Liver (tissue), 9 donors: Measurements from ENCODE around the gene ABCA1. TPM values are rescaled to one million over a fixed set of nuclear protein-coding genes. Genes with fewer than 3 reads are reported as not detected.
A peak's percentile ranks its signal among the peaks of the same experiment; 100 is the strongest.
"Not testable (repeated sequence)": the region's sequence is repeated elsewhere in the genome, so short reads cannot be mapped to it uniquely, and the experiment has no call there.

Experiments
- DNase-seq: peaks from one replicate; pipeline ENCODE4 v3.0.0-alpha.2; 2017; ENCODE audit warnings: low spot score
- H3K27ac ChIP-seq, 2 donors: one replicate each; pipeline ENCODE4 v1.7.0; 2013; ENCODE audit warnings: inconsistent platforms in 2 of 2, low read length in 2 of 2, control low read depth in 1 of 2, low read depth in 1 of 2, mild to moderate bottlenecking in 1 of 2
- H3K27me3 ChIP-seq, 4 donors: one replicate each; pipeline versions ENCODE4 v1.6.1 to v1.7.0; 2013; ENCODE audit warnings: low read length in 3 of 4, inconsistent platforms in 1 of 4, mild to moderate bottlenecking in 1 of 4, moderate library complexity in 1 of 4; ENCODE audit not compliant: control insufficient read depth in 4 of 4, insufficient read depth in 4 of 4
- H3K36me3 ChIP-seq, 4 donors: one replicate each; pipeline versions ENCODE4 v1.6.1 to v1.7.0; 2013; ENCODE audit warnings: low read length in 3 of 4, mild to moderate bottlenecking in 3 of 4, low read depth in 1 of 4, moderate library complexity in 1 of 4; ENCODE audit not compliant: control insufficient read depth in 4 of 4, insufficient read depth in 3 of 4
- H3K4me1 ChIP-seq, 4 donors: one replicate each; pipeline versions ENCODE4 v1.6.1 to v1.7.0; 2013; ENCODE audit warnings: low read length in 3 of 4, mild to moderate bottlenecking in 3 of 4, moderate library complexity in 1 of 4; ENCODE audit not compliant: control insufficient read depth in 4 of 4, insufficient read depth in 4 of 4
- H3K4me3 ChIP-seq, 3 donors: one replicate each; pipeline versions ENCODE4 v1.6.1 to v1.7.0; 2013; ENCODE audit warnings: low read length in 3 of 3, control low read depth in 1 of 3, low read depth in 1 of 3, mild to moderate bottlenecking in 1 of 3
- H3K9ac ChIP-seq, 2 donors: one replicate each; pipeline ENCODE4 v1.7.0; 2013; ENCODE audit warnings: low read length in 2 of 2, mild to moderate bottlenecking in 2 of 2, moderate library complexity in 2 of 2, control low read depth in 1 of 2, low read depth in 1 of 2
- H3K9me3 ChIP-seq, 4 donors: one replicate each; pipeline versions ENCODE4 v1.6.1 to v1.7.0; 2013; ENCODE audit warnings: low read length in 3 of 4; ENCODE audit not compliant: control insufficient read depth in 4 of 4
- EGR1 ChIP-seq, 2 donors: IDR thresholded peaks; 2 replicates each; pipeline ENCODE4 v1.6.1; 2016 to 2018; ENCODE audit warnings: antibody characterized with exemption in 2 of 2, low read depth in 2 of 2
- FOXA1 ChIP-seq: IDR thresholded peaks from 2 replicates; pipeline ENCODE4 v1.6.1; 2016; ENCODE audit warnings: antibody characterized with exemption
- FOXA2 ChIP-seq: IDR thresholded peaks from 2 replicates; pipeline ENCODE4 v1.6.1; 2016; ENCODE audit warnings: antibody characterized with exemption
- GABPA ChIP-seq, 2 donors: IDR thresholded peaks in 1 of 2; conservative IDR thresholded peaks in 1 of 2; 2 replicates each; pipeline ENCODE4 v1.6.1; 2016; ENCODE audit warnings: antibody characterized with exemption in 2 of 2, mild to moderate bottlenecking in 1 of 2, moderate library complexity in 1 of 2
- HNF4A ChIP-seq, 2 donors: conservative IDR thresholded peaks; 2 replicates each; pipeline ENCODE4 v1.6.1; 2016; ENCODE audit warnings: antibody characterized with exemption in 2 of 2, mild to moderate bottlenecking in 2 of 2
- MAX ChIP-seq: IDR thresholded peaks from 2 replicates; pipeline ENCODE4 v1.6.1; 2016; ENCODE audit warnings: antibody characterized with exemption
- RAD21 ChIP-seq, 2 donors: IDR thresholded peaks; 2 replicates each; pipeline ENCODE4 v1.6.1; 2016; ENCODE audit warnings: antibody characterized with exemption in 2 of 2, mild to moderate bottlenecking in 2 of 2
- REST ChIP-seq: IDR thresholded peaks from 2 replicates; pipeline ENCODE4 v1.6.1; 2016; ENCODE audit warnings: antibody characterized with exemption, mild to moderate bottlenecking
- RXRA ChIP-seq, 2 donors: IDR thresholded peaks; 2 replicates each; pipeline ENCODE4 v1.6.1; 2017 to 2018; ENCODE audit warnings: antibody characterized with exemption in 2 of 2, mild to moderate bottlenecking in 1 of 2
- SP1 ChIP-seq: IDR thresholded peaks from 2 replicates; pipeline ENCODE4 v1.6.1; 2018; ENCODE audit warnings: antibody characterized with exemption, mild to moderate bottlenecking
- TAF1 ChIP-seq: conservative IDR thresholded peaks from 2 replicates; pipeline ENCODE4 v1.6.1; 2016; ENCODE audit warnings: antibody characterized with exemption, mild to moderate bottlenecking
- YY1 ChIP-seq: IDR thresholded peaks from 2 replicates; pipeline ENCODE4 v1.6.1; 2016; ENCODE audit warnings: antibody characterized with exemption, mild to moderate bottlenecking
- WGBS: extraction: QIAGEN DNeasy Blood & Tissue Kit; methylation state at CpG from one replicate; pipeline ENCODE4 v1.1.7; 2013; 5-methylcytosine and 5-hydroxymethylcytosine counted together
- polyA plus RNA-seq, 2 donors: library from polyadenylated mRNA; stranded (reverse) in 1 of 2; unstranded in 1 of 2; fragments of 200-250 nt in 1 of 2; fragments of >200 nt in 1 of 2; fragmentation: Nextera tagmentation in 1 of 2; extraction: Ambion mirVana in 1 of 2; gene quantifications; one replicate each; pipeline versions ENCODE4 v1.2.1 to v1.2.3, GENCODE V29; 2013 to 2015
- total RNA-seq, 2 donors: library from RNA; depleted of rRNA; stranded (reverse); fragments of >200 nt; gene quantifications; one replicate each; pipeline ENCODE4 v1.2.3, GENCODE V29; 2014
- TF ChIP-seq, protein P1 (sequence below): IDR thresholded peaks from 2 replicates; pipeline ENCODE4 v1.6.1; 2016; ENCODE audit warnings: antibody characterized with exemption
- TF ChIP-seq, protein P2 (sequence below): fragments of 150-350 bp; IDR thresholded peaks from 2 replicates; pipeline ENCODE4 v1.5.1; 2017; ENCODE audit warnings: improper control_type of control experiment, low read depth, low read length; ENCODE audit not compliant: missing input control
- TF ChIP-seq, protein P3 (sequence below): IDR thresholded peaks from 2 replicates; pipeline ENCODE4 v1.6.1; 2016; ENCODE audit warnings: antibody characterized with exemption
- donor health status: healthy.
- donor health status: healthy.
- donor health status: healthy.
- donor health status: healthy.
- donor health status: healthy.

The ABCA1 gene
- total and polyA plus RNA-seq, 4 donors, result 15.4 to 223 (median 62.9) TPM

- no peak overlapping the region for H3K9ac ChIP-seq
- 58% methylated on average over 5 of the region's 5 CpGs for WGBS
- TF ChIP-seq TAF1 (no peak), FOXA1 (peak; percentile 43), GABPA (IDR thresholded peaks at IDR 0.05 in 1 of 2, conservative IDR thresholded peaks at IDR 0.05 in 1 of 2) (no peak), FOXA2 (peak; percentile 61), EGR1 (IDR thresholded peaks at IDR 0.05; ENCODE audit: low read depth in 2 of 2) (no peak), REST (no peak), YY1 (no peak), RXRA (IDR thresholded peaks at IDR 0.05) (no peak), HNF4A (conservative IDR thresholded peaks at IDR 0.05) (no peak)
- TF ChIP-seq, protein P1, sequence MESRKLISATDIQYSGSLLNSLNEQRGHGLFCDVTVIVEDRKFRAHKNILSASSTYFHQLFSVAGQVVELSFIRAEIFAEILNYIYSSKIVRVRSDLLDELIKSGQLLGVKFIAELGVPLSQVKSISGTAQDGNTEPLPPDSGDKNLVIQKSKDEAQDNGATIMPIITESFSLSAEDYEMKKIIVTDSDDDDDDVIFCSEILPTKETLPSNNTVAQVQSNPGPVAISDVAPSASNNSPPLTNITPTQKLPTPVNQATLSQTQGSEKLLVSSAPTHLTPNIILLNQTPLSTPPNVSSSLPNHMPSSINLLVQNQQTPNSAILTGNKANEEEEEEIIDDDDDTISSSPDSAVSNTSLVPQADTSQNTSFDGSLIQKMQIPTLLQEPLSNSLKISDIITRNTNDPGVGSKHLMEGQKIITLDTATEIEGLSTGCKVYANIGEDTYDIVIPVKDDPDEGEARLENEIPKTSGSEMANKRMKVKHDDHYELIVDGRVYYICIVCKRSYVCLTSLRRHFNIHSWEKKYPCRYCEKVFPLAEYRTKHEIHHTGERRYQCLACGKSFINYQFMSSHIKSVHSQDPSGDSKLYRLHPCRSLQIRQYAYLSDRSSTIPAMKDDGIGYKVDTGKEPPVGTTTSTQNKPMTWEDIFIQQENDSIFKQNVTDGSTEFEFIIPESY, result no peak
Measured at GRCh38 chr9:104856413-104856941, 71.5 kb downstream of the ABCA1 start.

DNA sequence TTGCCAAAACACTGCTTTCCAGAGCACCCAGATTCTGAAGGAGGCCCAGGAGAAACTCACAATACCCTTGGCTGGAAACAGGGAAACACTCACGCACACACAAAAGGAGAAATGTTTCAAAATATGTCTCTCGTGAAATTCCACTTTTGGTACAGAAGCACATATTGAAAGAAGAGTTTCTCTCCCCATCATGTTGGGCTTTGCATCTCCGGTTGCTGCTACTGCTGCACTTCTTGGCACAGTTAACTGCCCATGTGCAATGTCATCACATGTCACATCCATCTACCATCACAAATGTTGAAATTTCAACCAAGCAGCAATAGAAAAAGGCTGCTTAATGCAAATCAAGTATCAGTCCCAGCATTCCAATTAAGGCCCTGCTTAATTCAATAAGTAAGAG lies 72.1 kb downstream of the ABCA1 start:
- Histone ChIP-seq H3K27ac (peak overlapping the region in 1 of 2 donors; percentile 49), H3K9me3 (no peaks in the 10 kb centered on the region), H3K27me3 (no peaks in the 10 kb centered on the region), H3K4me1 (peaks cover 0 to 11% (median 6%) of the 10 kb centered on the region in 4 donors), H3K4me3 (no peak overlapping the region), H3K36me3 (peaks cover 12 to 81% (median 54%) of the 10 kb centered on the region in 4 donors), H3K9ac (no peak overlapping the region)
- DNase-seq, result no peak
- no peak for TF ChIP-seq FOXA2
- TF ChIP-seq RXRA (IDR thresholded peaks at IDR 0.05), result no peak
- TF ChIP-seq EGR1 (IDR thresholded peaks at IDR 0.05; ENCODE audit: low read depth in 2 of 2), result no peak
- TF ChIP-seq MAX, result no peak
- no peak for TF ChIP-seq GABPA (IDR thresholded peaks at IDR 0.05 in 1 of 2, conservative IDR thresholded peaks at IDR 0.05 in 1 of 2)
- TF ChIP-seq, protein P2, sequence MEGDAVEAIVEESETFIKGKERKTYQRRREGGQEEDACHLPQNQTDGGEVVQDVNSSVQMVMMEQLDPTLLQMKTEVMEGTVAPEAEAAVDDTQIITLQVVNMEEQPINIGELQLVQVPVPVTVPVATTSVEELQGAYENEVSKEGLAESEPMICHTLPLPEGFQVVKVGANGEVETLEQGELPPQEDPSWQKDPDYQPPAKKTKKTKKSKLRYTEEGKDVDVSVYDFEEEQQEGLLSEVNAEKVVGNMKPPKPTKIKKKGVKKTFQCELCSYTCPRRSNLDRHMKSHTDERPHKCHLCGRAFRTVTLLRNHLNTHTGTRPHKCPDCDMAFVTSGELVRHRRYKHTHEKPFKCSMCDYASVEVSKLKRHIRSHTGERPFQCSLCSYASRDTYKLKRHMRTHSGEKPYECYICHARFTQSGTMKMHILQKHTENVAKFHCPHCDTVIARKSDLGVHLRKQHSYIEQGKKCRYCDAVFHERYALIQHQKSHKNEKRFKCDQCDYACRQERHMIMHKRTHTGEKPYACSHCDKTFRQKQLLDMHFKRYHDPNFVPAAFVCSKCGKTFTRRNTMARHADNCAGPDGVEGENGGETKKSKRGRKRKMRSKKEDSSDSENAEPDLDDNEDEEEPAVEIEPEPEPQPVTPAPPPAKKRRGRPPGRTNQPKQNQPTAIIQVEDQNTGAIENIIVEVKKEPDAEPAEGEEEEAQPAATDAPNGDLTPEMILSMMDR, result no peak
- TF ChIP-seq TAF1, result no peak
- TF ChIP-seq, protein P3, sequence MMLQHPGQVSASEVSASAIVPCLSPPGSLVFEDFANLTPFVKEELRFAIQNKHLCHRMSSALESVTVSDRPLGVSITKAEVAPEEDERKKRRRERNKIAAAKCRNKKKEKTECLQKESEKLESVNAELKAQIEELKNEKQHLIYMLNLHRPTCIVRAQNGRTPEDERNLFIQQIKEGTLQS, result no peak
- TF ChIP-seq FOXA1, result no peak
- TF ChIP-seq RAD21 (IDR thresholded peaks at IDR 0.05), result no peak
- TF ChIP-seq SP1, result no peak
- TF ChIP-seq YY1, result no peak
- WGBS, result 74% methylated on average over 3 of the region's 3 CpGs

More at GRCh38 chr9:104856413-104856941, 71.5 kb downstream of the ABCA1 start:
- Histone ChIP-seq H3K4me1 (peaks cover 2 to 18% (median 8%) of the 10 kb centered on the region in 4 donors), H3K27me3 (no peaks in the 10 kb centered on the region), H3K27ac (peak overlapping the region in 1 of 2 donors; percentile 49), H3K36me3 (peaks cover 12 to 83% (median 59%) of the 10 kb centered on the region in 4 donors), H3K9me3 (no peaks in the 10 kb centered on the region), H3K4me3 (no peak overlapping the region)
- no peak for DNase-seq

DNA sequence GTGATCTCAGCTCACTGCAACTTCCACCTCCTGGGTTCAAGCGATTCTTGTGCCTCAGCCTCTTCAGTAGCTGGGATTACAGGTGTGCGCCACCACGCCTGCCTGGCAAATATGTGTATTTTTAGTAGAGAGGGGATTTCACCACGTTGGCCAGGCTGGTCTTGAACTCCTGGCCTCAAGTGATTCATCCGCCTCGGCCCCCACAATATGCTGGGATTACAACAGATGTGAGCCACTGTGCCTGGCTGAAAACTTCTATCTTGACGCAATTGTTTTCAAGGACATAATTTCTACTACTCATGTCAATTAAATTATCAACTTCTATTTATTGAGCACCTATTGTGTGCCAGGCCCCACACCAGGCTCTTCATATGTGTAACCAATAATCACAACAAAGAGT lies 72.7 kb downstream of the ABCA1 start:
- not testable (repeated sequence) for H3K4me1 ChIP-seq, H3K9me3 ChIP-seq, H3K4me3 ChIP-seq, DNase-seq, H3K27me3 ChIP-seq, H3K9ac ChIP-seq
- Histone ChIP-seq H3K27ac (peak overlapping the region in 1 of 2 donors; percentile 17), H3K36me3 (peaks cover 12 to 79% (median 54%) of the 10 kb centered on the region in 4 donors)
- 87% methylated on average over 7 of the region's 7 CpGs for WGBS
